Spleen (tissue), 7 donors: Measurements from ENCODE around the gene CRMP1.

Experiments
- CTCF ChIP-seq, 11 experiments: fragments of 200-600 bp in 7 of 11; fragments of 450-650 bp in 4 of 11; sonication (generic) in 4 of 11; IDR thresholded peaks in 8 of 11; conservative IDR thresholded peaks in 3 of 11; 1 replicate in 7 of 11; 2 replicates in 4 of 11; pipeline versions ENCODE4 v1.4.0 to v1.8.0; 2016 to 2021; ENCODE audit warnings: antibody characterized with exemption in 11 of 11, inconsistent platforms in 4 of 11, mild to moderate bottlenecking in 1 of 11
- POLR2A ChIP-seq, 3 donors: fragments of 450-650 bp; IDR thresholded peaks; one replicate each; pipeline ENCODE4 v1.5.1; 2017; ENCODE audit warnings: antibody characterized with exemption in 3 of 3, mild to moderate bottlenecking in 1 of 3
- POLR2AphosphoS5 ChIP-seq, 3 donors: sonication (generic); formaldehyde crosslinking; IDR thresholded peaks; one replicate each; pipeline ENCODE4 v1.5.1; 2017; ENCODE audit warnings: antibody characterized with exemption in 3 of 3
- donor health status: DM: no; HTN: no; CAD: no; lungs with moderate emphysema.
- donor health status: DM: no; HTN: no; CAD: no.
- donor health status: DM: no; HTN: no; CAD: no.

DNA sequence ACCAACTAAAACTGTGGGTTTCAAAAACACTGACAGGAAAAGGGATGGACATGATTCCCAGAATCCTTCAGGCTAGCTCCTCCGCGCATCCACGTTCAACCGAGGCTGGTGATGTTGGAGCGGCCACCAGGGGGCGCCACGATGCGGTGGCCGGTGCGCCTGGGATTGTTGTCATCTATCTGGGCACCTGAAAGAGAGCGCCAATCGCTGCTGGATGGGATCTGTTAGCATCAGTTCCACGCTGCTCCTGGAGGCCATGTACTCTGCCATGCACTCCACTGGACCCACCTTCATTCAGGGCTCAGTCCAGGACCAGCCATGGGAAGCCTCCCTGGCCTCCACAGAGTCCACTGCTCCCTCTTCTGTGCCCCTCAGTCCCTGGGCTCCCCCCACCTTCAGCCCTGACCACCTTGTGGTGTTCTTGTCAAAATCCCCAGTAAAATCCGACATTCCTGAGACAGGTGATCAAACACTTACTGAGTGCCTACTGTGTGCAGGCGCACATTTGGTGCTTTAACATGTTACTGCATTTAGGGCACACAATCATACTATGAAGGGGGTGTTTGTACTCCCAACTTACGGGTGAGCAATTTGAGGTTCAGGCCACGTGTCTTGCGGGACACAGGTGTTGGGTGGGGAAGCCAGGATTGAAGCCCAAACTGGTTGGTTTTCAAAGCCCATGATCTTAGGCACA is 71.1 kb downstream of the CRMP1 start:
- TF ChIP-seq CTCF (IDR thresholded peaks at IDR 0.05 in 8 of 11, conservative IDR thresholded peaks at IDR 0.05 in 3 of 11) (peak in 8 of 11 experiments; percentile 17 to 56 (median 40)), POLR2A (IDR thresholded peaks at IDR 0.05) (no peak), POLR2AphosphoS5 (IDR thresholded peaks at IDR 0.05) (no peak)
